Right lobe of liver (tissue), 4 donors: ENCODE data around the gene CCR9.

Source experiments
- CTCF ChIP-seq, 4 donors: fragments of 200-600 bp in 3 of 4; fragments of 450-650 bp in 1 of 4; IDR thresholded peaks; one replicate each; pipeline versions ENCODE4 v1.5.1 to v1.8.0; 2016 to 2022; ENCODE audit warnings: antibody characterized with exemption in 4 of 4, mild to moderate bottlenecking in 2 of 4
- POLR2A ChIP-seq: fragments of 450-650 bp; IDR thresholded peaks from one replicate; pipeline ENCODE4 v1.6.1; 2017; ENCODE audit warnings: antibody characterized with exemption, mild to moderate bottlenecking
- donor health status: DM: no; HTN: no; CAD: no.
- donor health status: DM: no; HTN: no; CAD: no.
- donor health status: DM: no; HTN: yes; CAD: no.

- no peak for TF ChIP-seq POLR2A
- no peak for TF ChIP-seq CTCF (IDR thresholded peaks at IDR 0.05)
These were observed 25.3 kb downstream of the CCR9 start for GRCh38 chr3:45911511-45912226.
